ENCODE results near the gene SYPL1. TPM values are rescaled to one million over a fixed set of nuclear protein-coding genes. Genes with fewer than 3 reads are reported as not detected.

SYPL1 gene
- total RNA-seq, 1 donor from 2014 or later: 83.6 TPM

- no peak for DNase-seq
- H3K27ac ChIP-seq (replicated peaks): peak overlapping the region; percentile 92
- no peaks in the 10 kb centered on the region for H3K36me3 ChIP-seq
- H3K27me3 ChIP-seq (ENCODE audit: low read depth): no peaks in the 10 kb centered on the region
- no peaks in the 10 kb centered on the region for H3K9me3 ChIP-seq (replicated peaks)
- no peak for TF ChIP-seq CTCF (IDR thresholded peaks at IDR 0.05; ENCODE audit: borderline replicate concordance)
- H3K4me3 ChIP-seq: peak overlapping the region; percentile 56
- intact Hi-C loops (cut with micrococcal nuclease): no loop called here
- peaks cover 50% of the 10 kb centered on the region for H3K4me1 ChIP-seq
These were observed 47.8 kb downstream of the SYPL1 start for GRCh38 chr7:106064316-106064715.

GRCh38 chr7:106063692-106064091, 48.4 kb downstream of the SYPL1 start:
- intact Hi-C loops (cut with micrococcal nuclease): no loop called here
- DNase-seq: no peak
- Histone ChIP-seq H3K4me3 (no peak overlapping the region), H3K36me3 (no peaks in the 10 kb centered on the region), H3K4me1 (peaks cover 48% of the 10 kb centered on the region), H3K9me3 (replicated peaks) (no peaks in the 10 kb centered on the region), H3K27ac (replicated peaks) (peak overlapping the region; percentile 92), H3K27me3 (ENCODE audit: low read depth) (no peaks in the 10 kb centered on the region)
- TF ChIP-seq CTCF (IDR thresholded peaks at IDR 0.05; ENCODE audit: borderline replicate concordance): no peak

GRCh38 chr7:106063024-106063423, 49.1 kb downstream of the SYPL1 start:
- intact Hi-C loops (cut with micrococcal nuclease): no loop called here
- H3K4me1 ChIP-seq: peaks cover 51% of the 10 kb centered on the region
- no peaks in the 10 kb centered on the region for H3K36me3 ChIP-seq
- no peak overlapping the region for H3K4me3 ChIP-seq
- no peak overlapping the region for H3K27ac ChIP-seq (replicated peaks)
- DNase-seq: no peak
- no peaks in the 10 kb centered on the region for H3K9me3 ChIP-seq (replicated peaks)
- TF ChIP-seq CTCF (IDR thresholded peaks at IDR 0.05; ENCODE audit: borderline replicate concordance): no peak
- no peaks in the 10 kb centered on the region for H3K27me3 ChIP-seq (ENCODE audit: low read depth)

- no peak for DNase-seq
- TF ChIP-seq CTCF (IDR thresholded peaks at IDR 0.05; ENCODE audit: borderline replicate concordance): no peak
- Histone ChIP-seq H3K9me3 (replicated peaks) (no peaks in the 10 kb centered on the region), H3K27me3 (ENCODE audit: low read depth) (no peaks in the 10 kb centered on the region), H3K4me3 (no peak overlapping the region), H3K36me3 (no peaks in the 10 kb centered on the region), H3K4me1 (peaks cover 53% of the 10 kb centered on the region), H3K27ac (replicated peaks) (no peak overlapping the region)
- intact Hi-C loops (cut with micrococcal nuclease): no loop called here
These were observed 49.6 kb downstream of the SYPL1 start for GRCh38 chr7:106062521-106062931.

GRCh38 chr7:106062006-106062405, 50.1 kb downstream of the SYPL1 start:
- Histone ChIP-seq H3K9me3 (replicated peaks) (no peaks in the 10 kb centered on the region), H3K27ac (replicated peaks) (no peak overlapping the region), H3K27me3 (ENCODE audit: low read depth) (no peaks in the 10 kb centered on the region), H3K4me1 (peaks cover 57% of the 10 kb centered on the region), H3K36me3 (no peaks in the 10 kb centered on the region), H3K4me3 (no peak overlapping the region)
- DNase-seq: no peak
- no peak for TF ChIP-seq CTCF (IDR thresholded peaks at IDR 0.05; ENCODE audit: borderline replicate concordance)
- intact Hi-C loops (cut with micrococcal nuclease): no loop called here
